OCI-LY1 (cell line): ENCODE measurements around the gene CPVL.

Experiments
- H2AFZ ChIP-seq: fragments of 200-600 bp; sonication (generic), shearing (Covaris generic); 2 replicates; pipeline ENCODE4 v1.6.0; 2014; ENCODE audit warnings: antibody characterized with exemption, mild to moderate bottlenecking, low read length
- H3F3A ChIP-seq: fragments of 200-600 bp; sonication (generic), shearing (Covaris generic); 2 replicates; pipeline ENCODE4 v1.6.0; 2014; ENCODE audit warnings: mild to moderate bottlenecking, antibody characterized with exemption, low read length, moderate library complexity; ENCODE audit not compliant: insufficient read depth
- H3K27ac ChIP-seq: fragments of 200-600 bp; sonication (generic); 2 replicates; pipeline ENCODE4 v1.5.1; 2014; ENCODE audit warnings: low read length, mixed run types, mild to moderate bottlenecking, low read depth; ENCODE audit not compliant: poor library complexity, severe bottlenecking
- H3K27me3 ChIP-seq: fragments of 200-600 bp; sonication (generic); 2 replicates; pipeline ENCODE4 v1.6.0; 2014; ENCODE audit warnings: antibody characterized with exemption, mild to moderate bottlenecking, low read length, moderate library complexity; ENCODE audit not compliant: insufficient read depth
- H3K36me3 ChIP-seq: fragments of 200-600 bp; sonication (generic); 2 replicates; pipeline ENCODE4 v1.6.1; 2014; ENCODE audit warnings: mild to moderate bottlenecking, antibody characterized with exemption, low read length, moderate library complexity, mixed read lengths; ENCODE audit not compliant: insufficient read depth
- H3K4me1 ChIP-seq: fragments of 200-600 bp; sonication (generic); 2 replicates; pipeline ENCODE4 v1.5.1; 2014; ENCODE audit warnings: mild to moderate bottlenecking, low read length, moderate library complexity; ENCODE audit not compliant: insufficient read depth, severe bottlenecking
- H3K4me2 ChIP-seq: fragments of 200-600 bp; sonication (generic), shearing (Covaris generic); 2 replicates; pipeline ENCODE4 v1.6.1; 2014; ENCODE audit warnings: low read length
- H3K4me3 ChIP-seq: fragments of 200-600 bp; sonication (generic); 2 replicates; pipeline ENCODE4 v1.5.1; 2014; ENCODE audit warnings: low read length, low read depth, mild to moderate bottlenecking, mixed read lengths; ENCODE audit not compliant: poor library complexity, severe bottlenecking
- H3K79me2 ChIP-seq: fragments of 200-600 bp; shearing (Covaris generic); 2 replicates; pipeline ENCODE4 v1.6.1; 2016; ENCODE audit warnings: mixed run types, low read length, mixed read lengths; ENCODE audit not compliant: insufficient read depth
- H3K9ac ChIP-seq: fragments of 200-600 bp; sonication (generic), shearing (Covaris generic); 2 replicates; pipeline ENCODE4 v1.6.1; 2014; ENCODE audit warnings: mild to moderate bottlenecking, low read length, mixed read lengths
- H3K9me2 ChIP-seq: fragments of 200-600 bp; sonication (generic), shearing (Covaris generic); 2 replicates; pipeline ENCODE4 v1.6.1; 2014; ENCODE audit warnings: low read depth, mild to moderate bottlenecking, low read length, mixed read lengths
- H3K9me3 ChIP-seq: fragments of 200-600 bp; shearing (Covaris generic); 2 replicates; pipeline ENCODE4 v1.6.1; 2014; ENCODE audit warnings: low read length, mixed read lengths
- H4K20me1 ChIP-seq: fragments of 200-600 bp; sonication (generic), shearing (Covaris generic); 2 replicates; pipeline ENCODE4 v1.6.0; 2016; ENCODE audit warnings: mild to moderate bottlenecking, low read length; ENCODE audit not compliant: insufficient read depth
- CTCF ChIP-seq: fragments of 200-600 bp; sonication (generic), shearing (Covaris generic); IDR thresholded peaks from 2 replicates; pipeline ENCODE4 v1.5.1; 2017; ENCODE audit warnings: mild to moderate bottlenecking, antibody characterized with exemption, low read length, moderate library complexity, mixed read lengths
- EZH2 ChIP-seq: fragments of 200-600 bp; sonication (generic), shearing (Covaris generic); IDR thresholded peaks from 2 replicates; pipeline ENCODE4 v1.8.0; 2017; ENCODE audit warnings: borderline replicate concordance, mixed run types, mild to moderate bottlenecking, antibody characterized with exemption, low read length, moderate library complexity, mixed read lengths

CPVL gene

DNA sequence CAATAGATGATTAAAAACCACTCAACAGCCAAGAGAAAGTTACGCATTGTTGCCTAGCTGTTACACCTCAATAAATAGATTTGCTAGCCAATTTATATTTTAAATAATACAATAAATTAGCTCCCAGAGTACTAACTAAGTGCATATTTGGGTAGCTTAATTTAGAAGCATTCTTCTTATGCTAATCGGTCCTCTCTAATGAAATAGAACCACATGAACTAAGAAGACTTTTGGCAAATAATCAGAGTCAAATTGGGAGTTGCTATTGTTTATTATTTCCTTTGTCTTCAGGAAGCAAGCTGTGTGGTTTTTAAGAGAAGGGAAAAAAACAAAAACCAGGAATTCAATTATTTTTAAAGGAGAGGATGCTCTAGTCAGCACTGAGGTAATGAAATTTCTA lies 139.2 kb downstream of the CPVL start:
- Histone ChIP-seq H3K4me3 (no peak overlapping the region), H3K9ac (no peak overlapping the region), H3F3A (no peaks in the 10 kb centered on the region), H3K36me3 (no peaks in the 10 kb centered on the region), H4K20me1 (no peaks in the 10 kb centered on the region), H3K9me3 (no peaks in the 10 kb centered on the region), H2AFZ (no peak overlapping the region), H3K79me2 (no peaks in the 10 kb centered on the region), H3K27me3 (no peaks in the 10 kb centered on the region), H3K27ac (no peak overlapping the region), H3K4me2 (no peak overlapping the region), H3K4me1 (no peaks in the 10 kb centered on the region), H3K9me2 (no peaks in the 10 kb centered on the region)
- TF ChIP-seq EZH2 (no peak), CTCF (no peak)

DNA sequence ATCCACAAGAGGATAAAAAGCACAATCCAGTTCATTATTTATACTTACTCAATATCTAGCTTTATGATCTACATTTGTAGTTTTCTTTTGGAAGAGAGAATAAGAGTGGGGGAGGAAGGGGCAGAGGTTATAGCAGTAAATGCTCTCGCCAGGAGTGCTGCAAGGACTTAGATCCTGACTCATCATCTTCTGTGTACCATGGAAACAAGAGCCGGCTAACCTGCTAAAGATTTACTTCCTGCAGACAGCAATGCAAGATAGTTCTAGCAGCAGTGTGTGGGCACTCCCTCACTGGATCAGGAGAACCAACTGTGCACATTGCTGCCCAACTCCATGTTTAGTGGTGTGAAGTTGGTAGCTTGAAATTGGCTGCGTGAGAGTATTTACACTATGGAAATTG lies 140.5 kb downstream of the CPVL start:
- Histone ChIP-seq H3K9me2 (no peaks in the 10 kb centered on the region), H4K20me1 (no peaks in the 10 kb centered on the region), H3K79me2 (no peaks in the 10 kb centered on the region), H3K9me3 (no peaks in the 10 kb centered on the region), H3K4me1 (no peaks in the 10 kb centered on the region), H3K27me3 (no peaks in the 10 kb centered on the region), H3K9ac (no peak overlapping the region), H3K4me3 (no peak overlapping the region), H2AFZ (no peak overlapping the region), H3K27ac (no peak overlapping the region), H3K4me2 (no peak overlapping the region), H3K36me3 (no peaks in the 10 kb centered on the region), H3F3A (no peaks in the 10 kb centered on the region)
- TF ChIP-seq EZH2 (no peak), CTCF (no peak)

GRCh38 chr7:29005406-29005805 lies 140.9 kb downstream of the CPVL start:
- Histone ChIP-seq H3K27ac (no peak overlapping the region), H4K20me1 (no peaks in the 10 kb centered on the region), H3K4me2 (no peak overlapping the region), H3K36me3 (no peaks in the 10 kb centered on the region), H3F3A (no peaks in the 10 kb centered on the region), H3K9me2 (no peaks in the 10 kb centered on the region), H3K9me3 (no peaks in the 10 kb centered on the region), H2AFZ (no peak overlapping the region), H3K4me1 (no peaks in the 10 kb centered on the region), H3K79me2 (no peaks in the 10 kb centered on the region), H3K9ac (no peak overlapping the region), H3K27me3 (no peaks in the 10 kb centered on the region), H3K4me3 (no peak overlapping the region)
- TF ChIP-seq EZH2 (no peak), CTCF (no peak)
